ENCODE results near the gene S100A12.
A peak's percentile ranks its signal among the peaks of the same experiment; 100 is the strongest.
"Not testable (repeated sequence)": the region's sequence is repeated elsewhere in the genome, so short reads cannot be mapped to it uniquely, and the experiment has no call there.

Gene S100A12

DNA sequence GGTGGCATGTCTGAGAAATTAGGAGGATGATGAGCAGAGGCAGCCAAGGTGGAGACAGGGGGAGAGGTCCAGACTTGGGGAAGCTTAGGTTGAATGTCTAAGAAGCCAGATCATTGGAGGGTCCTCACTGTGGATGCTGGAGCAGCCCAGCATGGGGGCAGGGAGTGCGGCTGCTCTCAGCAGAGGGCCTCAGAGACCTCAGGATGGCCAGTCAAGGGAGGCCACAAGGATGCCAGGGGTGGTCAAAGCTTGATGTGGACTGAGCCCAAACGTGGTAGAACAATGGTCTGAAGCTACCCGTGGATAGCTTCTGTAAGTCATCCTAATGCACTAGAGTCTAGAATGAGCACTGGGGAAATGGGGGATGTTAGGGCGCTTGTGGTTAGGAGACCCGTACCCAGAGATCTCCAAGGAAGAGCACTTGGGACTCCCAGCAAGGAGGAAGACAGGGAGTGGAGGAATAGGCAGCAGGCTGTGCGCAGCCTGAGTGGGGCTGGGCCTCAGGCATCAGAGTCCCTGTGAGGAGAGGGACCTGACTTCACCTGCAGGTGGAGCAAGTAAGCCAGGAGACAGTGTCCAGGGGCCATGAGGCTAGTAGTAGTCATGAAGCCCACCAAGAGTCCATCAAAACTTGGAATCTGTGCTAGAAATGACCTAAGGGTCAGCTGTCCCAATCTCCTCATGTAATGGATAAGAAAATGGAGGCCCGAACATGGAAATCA is 22.0 kb downstream of the S100A12 start:
- DNase-seq (ENCODE audit: low read depth) = no peak

DNA sequence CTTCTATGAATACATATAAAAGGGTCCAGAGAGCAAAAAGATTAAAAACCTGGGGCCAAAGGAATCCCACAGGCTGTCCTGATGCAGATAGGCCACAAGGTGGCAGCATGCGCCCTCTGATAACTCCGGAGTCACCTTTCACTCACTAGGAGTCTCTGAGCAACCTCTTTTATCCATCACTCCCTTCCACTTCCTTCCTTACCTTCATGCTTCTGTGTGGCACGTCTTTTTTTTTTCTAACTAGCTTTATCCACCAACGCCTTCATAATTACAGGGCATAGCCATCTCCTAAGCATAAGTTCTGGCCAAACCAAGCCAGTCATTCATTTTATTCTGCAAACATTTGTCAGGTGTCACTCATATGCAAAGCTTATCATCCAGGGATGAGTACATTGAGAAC is 22.9 kb downstream of the S100A12 start:
- peak; percentile 43 for DNase-seq (ENCODE audit: low read depth)

DNA sequence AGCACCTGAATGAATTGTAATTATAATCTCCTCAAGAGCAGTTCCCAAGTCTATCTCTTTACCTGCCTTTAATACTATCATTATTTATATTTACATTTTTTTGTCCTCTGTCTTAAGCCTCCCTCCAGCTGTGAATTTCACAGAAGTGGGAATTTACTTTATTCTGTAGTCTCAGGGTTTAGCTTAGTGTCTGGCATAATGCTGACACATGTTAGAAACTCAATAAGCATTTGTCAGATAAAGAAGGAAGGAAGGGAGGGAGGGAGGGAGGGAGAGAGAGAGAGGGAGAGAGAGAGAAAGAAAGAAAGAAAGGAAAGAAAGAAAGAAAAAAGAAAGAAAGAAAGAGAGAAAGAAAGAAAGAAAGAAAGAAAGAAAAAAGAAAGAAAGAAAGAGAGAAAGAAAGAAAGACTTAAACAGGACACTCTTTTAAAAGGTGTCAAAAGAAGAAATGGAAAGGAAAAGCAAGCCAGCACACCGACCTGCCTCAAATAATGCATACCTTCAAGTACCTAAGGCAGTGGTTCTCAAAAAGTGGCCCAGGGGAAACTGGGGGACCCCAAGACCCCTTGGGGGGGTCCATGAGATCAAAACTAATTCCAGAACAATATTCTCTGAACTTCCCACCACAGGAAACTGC is 25.0 kb downstream of the S100A12 start:
- DNase-seq (ENCODE audit: low read depth) = no peak

DNA sequence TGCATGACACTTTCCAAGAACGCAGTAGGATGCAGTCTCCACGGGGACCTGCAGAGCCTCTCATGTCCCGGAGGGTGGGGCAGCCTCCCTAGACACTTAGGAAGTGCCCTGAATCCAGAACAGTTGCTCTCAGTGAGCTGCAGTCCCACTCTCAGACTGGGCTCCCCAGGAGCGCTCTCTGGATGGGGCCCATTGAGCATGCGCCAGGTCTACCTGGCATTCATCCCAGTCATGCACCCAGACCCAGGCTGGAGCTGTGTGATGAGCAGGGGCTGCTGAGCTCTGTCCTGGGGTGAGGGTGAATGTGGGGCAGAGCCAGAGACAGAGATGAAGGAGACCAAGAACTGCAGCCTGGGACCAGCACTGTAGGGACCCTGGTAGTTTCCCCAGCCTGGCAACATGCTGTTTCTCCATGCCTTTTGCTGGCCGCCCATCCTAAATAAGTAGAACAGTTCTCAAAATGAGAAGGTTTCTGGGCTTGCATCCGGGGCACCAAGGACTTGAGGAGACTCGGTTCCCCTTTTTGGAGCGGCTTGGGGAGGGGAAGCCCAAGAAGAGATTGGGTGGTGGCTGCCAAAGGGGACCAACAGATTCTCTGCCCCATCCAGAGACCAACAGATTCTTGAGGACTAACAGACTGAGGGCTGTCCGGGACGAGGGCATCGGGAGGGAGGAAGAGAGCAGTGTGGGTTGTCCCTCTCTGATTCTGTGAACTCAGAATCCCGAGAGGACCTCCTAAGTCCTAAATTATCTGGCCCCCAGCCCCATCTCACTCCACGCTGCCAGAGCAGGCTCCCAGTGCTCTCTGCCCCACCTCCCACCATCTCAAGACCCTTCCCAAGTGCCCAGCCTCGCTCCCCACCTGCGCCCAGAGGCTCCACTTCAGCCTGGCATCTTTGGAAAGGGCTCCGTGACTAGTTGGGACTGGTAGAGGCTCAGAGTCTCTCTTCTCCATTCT is 25.8 kb downstream of the S100A12 start:
- DNase-seq (ENCODE audit: low read depth) = no peak

DNA sequence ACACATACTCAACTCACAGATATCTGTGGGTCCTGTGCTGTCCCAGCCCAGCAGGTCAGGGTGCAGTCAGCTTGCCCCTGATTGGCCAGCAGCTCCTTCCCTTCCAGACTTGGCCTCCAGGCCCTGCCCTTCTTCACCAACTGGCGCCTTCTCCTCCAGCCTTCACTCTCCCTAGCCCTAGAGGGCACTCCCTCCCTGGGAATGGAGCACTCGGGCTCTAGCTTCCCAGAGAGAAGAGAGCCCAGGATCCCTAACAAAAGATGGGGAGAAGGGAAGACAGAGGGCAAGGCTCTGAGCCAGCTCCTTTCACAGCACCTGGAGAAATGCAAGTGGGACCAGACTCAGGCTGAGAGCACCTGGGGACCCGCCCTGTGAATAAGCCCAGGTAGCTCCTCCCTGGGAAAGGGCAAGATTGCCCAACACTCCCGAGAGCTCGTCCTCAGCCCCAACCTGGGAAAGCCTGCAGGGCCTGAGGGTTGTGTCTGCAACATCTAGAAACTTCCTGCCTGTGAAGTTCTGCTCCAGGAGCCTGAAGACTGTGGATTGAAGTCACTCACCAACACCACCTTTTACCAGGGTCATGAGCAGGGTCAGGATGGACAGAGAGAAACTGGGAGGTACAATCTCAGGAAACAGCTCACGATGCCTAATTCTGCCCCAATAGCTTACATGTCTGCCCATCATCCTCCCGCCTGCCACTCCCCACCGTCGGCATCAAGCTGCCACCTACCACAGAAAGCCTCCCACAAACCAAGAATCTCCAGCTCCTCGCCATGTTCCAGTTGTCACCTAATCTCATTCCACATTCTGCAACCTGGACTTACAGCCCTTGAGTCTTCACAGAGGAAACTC is 26.7 kb downstream of the S100A12 start, which contains the start of gene PGLYRP4:
Gene PGLYRP4 (minus strand): TSS at position 331 of the 852 bp plus-strand sequence. CDS start 909 bp downstream, outside the sequence.
- DNase-seq (ENCODE audit: low read depth) = no peak

DNA sequence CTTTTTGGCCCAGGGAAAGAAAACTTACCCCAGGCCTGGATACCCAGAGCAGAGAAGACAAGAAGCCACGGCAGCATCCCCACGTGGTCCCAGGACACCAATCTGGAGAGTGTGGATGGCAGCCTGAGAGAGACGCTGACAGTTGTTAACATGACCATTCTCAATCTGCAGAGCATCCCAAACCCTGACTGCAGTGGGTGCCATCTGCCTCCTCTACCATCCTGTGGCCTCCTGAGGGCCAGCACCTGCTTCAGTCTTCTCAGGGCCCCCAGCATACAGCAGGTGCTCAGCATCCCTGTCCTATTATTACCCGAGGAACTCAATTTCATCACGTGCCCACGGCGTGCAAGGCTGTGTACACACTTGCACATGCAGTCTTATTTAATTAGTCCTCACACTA is 27.6 kb downstream of the S100A12 start:
- DNase-seq (ENCODE audit: low read depth) = no peak

DNA sequence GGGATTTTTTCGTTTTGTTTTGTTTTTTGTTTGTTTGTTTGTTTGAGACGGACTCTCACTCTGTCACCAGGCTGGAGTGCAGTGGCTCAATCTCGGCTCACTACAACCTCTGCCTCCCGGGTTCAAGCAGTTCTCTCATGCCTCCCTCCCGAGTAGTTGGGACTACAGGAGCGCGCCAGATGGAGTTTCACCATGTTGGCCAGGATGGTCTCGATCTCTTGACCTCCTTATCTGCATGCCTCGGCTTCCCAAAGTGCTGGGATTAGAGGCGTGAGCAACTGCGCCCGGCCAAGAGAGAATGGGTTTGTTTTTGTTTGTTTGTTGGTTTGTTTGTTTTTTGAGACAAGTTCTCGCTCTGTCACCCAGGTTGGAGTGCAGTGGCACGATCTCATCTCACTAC is 28.4 kb downstream of the S100A12 start:
- DNase-seq (ENCODE audit: low read depth) = not testable (repeated sequence)

DNA sequence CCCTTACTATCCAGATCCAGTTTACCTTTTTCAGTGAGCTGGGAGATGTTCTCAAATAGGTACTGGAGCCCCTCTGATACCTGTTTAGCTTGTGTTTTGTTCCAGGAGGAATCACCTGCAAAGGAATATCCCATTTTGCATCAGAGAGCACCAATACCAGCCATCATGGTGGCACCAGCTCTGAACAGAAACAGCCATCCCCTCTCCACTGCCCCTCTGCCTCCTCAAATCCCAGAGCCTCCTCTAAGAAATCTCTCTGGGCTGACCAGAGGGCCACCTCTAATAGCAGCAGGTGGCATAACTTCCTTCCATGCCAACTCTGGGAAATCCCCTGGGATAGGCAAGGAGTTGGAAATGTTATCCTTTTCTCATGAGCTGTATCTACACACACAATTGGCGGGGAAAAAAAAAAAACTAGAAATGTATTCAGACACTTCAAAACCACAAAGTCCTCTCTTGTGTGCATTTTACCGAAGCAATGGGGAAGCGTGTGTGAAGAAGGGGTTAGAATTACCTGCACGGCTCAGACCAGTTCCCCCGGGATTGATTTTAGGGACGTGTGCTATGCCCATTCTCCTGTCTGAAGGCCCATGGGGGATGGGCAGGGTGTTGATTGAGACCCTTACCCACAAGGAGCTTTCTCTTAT is 29.2 kb downstream of the S100A12 start:
- no peak for DNase-seq (ENCODE audit: low read depth)

DNA sequence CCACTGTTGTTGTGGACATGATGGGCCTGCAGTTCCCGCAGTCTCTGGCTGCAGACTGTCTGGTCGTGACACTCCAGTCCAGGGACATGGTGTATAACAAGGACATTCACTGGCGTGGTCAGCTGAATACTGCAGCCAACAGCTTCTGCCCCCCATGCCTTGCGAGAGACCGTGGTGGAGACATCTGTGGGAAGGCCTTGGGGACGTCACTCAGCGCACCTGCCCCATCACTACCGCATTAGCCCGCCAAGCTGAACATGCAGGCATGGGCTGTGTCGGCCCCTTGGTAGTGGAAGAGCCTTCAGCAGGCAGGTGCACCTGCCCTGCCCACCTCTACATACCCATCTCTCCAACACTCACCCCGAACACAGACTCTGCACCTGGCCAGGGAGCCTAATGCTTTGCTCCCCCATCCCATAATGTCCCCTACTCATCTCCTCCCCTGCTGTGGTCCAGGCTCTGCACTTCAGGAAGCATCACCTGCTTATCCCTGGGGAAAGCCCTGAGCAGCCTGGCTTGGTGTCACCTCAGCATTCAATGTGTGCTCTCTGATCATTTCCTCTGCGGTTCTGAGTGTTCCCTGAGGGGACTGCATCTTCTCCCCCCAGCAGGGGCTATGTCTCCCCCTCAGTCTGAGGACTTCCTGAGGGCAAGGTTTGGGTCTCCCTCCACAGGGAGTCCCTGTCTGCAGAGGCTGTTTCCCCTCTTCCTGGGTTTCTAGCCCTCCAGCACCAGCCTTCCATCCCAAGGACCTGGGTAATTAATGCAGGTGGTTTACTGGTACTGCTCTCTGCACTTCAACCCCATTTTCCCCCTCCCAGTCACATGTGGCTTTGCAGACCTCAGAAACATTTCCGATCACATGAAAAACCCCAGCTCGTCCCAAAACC is 30.0 kb downstream of the S100A12 start:
- DNase-seq (ENCODE audit: low read depth) = no peak

DNA sequence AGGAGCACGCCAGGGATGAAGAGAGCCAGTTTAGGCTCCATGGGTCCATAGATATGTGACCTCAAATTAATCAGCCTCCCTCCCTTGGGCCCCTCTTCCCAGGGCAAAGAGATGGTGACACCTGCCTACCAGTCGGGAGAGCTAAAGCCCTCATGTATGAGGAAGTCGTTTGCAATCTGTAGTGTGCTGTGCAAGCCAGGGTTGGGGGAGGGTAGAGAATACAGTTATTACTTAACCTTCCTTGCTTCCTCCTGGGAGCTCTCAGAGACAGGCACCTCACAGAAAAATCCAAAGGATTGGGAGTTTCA is 30.7 kb downstream of the S100A12 start:
- no peak for DNase-seq (ENCODE audit: low read depth)

DNA sequence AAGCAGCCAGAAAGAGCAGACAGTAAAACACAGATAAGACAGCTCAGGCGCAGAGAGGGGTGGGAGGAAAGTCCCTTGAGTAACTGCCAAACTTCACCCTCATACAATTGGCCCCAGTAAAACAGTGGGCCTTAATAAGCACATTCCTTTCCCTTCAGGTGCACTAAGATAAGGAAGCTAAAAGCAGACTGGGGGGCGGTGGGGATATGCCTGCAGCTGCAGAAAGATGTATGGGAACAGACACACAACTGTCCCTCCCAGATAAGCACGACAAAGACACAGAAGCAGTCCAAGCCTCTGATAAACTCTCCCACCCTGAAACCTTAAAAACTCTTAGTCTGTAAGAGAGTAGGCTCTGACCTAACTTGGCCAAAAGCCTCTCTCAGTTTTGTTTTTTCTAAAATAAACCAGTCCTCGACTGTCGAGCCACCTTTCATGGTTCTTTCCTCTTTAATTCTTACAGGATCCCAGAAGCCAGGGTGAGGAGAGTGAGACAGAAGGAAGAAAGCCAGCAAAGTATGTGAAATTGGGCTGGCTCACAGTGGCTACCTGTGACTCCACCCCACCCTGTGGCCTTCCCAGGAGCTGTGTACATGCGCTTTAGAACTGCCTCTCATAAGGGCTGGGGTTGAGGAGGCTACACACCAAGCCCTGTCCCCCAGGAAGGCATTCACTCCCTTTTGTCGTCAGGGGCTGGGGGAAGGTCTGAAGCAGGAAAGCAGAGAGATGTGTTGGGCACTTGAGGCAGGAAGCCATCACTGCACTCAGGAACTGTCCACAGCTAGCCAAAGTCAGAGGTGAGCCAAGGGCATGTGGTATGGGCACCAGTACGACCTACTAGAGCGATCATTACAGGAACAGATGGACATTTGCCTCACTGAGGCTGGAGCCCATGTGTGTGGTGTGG is 31.4 kb downstream of the S100A12 start:
- DNase-seq (ENCODE audit: low read depth) = no peak

DNA sequence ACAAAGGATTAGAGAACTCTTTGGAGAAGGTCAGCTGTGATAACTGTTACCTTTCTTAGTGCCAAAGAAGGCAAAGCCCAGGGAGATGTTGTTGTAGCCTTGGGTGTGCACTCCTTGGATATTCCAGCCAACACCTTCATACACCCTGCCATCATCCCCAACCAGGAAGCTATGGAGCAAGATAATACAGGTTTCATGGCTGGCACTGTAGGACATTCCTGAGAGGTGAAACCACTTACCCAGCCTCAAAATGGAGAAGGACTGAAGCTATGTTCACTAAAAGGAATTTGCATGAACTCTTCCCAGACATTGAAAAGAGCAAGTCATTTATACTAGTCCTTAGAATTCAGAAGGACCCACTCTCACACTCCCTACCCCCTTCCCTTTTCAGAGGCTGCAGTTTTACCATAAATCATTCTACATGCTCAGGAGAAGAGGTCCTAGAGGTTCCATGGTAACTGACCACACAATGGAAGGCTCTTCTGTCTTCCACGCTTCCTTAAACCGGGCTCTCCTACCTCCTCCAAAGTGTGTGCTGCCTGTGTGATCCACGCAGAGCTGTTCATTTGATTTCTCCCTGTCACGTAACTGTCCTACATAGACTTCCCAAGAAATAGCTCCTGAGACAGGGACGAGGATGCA is 32.3 kb downstream of the S100A12 start:
- DNase-seq (ENCODE audit: low read depth) = no peak

DNA sequence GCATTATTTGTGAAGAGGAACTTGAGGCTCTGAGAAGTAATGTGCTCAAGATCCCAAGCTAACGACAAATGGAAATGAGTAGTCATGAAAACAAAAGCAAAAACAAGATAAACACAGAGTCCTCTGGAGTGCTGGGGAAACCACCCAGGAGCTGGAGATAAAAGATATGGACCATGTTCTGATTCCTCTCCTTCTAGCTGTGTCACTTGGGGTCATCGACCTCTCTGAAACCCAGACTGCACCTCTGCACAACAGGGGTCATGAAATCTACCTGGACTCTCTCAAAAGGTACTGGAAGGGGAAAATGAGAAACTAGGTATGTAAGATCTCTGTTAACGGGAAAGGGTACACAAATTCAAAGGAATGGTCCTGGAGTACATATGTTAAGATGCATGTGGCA is 33.2 kb downstream of the S100A12 start:
- no peak for DNase-seq (ENCODE audit: low read depth)

DNA sequence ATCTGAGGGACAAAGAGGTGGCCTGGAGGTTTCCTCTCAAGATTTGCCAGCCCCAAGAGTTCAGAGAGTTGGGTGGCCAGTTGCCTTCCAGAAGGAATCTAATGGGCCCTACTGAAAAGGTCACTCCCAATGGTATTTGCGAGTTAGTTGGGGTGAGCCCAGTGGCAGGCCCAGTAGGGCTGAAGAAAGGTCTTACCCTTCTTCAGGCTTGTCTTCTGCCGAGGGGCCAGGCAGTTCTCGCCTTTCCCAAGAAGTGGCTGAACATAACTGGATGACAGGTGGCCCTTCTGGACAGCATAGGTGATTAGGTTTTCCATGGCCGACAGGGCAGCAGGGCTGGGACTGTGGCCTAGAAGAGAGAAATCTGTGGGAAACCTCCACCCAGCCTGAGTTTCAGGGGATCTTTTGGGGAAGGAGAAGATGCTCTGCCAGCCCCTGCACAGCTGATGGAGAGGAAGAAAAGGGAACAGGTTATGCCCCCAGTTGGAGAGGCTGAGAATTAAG is 33.9 kb downstream of the S100A12 start:
- DNase-seq (ENCODE audit: low read depth) = no peak

DNA sequence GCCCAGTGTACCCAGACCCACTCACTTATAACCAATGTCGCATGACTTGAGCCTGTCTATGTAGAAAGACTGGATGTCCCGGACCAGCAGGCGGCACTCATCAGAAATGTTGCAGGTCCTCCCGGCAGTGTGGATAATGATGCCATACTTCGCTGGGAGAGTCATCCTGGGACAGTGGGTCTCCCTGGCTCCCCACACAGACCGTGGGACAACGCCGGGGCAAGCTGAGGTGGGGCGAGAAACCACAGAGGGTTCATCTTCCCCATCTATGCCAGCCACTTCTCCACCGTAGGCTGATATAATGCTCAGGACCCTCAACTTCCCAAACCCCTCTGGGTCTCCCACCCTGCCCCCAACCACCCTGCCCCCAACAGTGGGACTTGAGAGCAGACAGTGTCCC is 35.1 kb downstream of the S100A12 start:
- DNase-seq (ENCODE audit: low read depth) = no peak

DNA sequence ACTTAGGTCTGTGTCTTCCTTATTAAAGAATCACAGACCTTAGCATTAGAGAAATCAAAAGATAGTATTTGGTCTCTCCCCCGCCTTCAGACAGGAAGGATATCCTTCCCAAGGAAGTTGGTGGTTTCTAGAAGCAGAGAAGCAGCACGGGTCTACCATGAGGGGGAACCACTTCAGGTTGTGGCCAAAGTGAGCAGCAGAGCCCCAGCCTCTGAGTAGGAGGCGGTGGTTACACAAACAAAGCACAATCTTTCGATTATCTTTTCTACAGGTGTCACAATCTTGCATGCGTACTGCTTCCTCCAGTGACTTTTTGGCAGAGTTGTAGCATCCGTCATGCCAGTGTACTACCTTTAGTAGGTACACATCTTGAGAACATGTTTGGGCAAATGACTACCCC is 35.6 kb downstream of the S100A12 start:
- no peak for DNase-seq (ENCODE audit: low read depth)

DNA sequence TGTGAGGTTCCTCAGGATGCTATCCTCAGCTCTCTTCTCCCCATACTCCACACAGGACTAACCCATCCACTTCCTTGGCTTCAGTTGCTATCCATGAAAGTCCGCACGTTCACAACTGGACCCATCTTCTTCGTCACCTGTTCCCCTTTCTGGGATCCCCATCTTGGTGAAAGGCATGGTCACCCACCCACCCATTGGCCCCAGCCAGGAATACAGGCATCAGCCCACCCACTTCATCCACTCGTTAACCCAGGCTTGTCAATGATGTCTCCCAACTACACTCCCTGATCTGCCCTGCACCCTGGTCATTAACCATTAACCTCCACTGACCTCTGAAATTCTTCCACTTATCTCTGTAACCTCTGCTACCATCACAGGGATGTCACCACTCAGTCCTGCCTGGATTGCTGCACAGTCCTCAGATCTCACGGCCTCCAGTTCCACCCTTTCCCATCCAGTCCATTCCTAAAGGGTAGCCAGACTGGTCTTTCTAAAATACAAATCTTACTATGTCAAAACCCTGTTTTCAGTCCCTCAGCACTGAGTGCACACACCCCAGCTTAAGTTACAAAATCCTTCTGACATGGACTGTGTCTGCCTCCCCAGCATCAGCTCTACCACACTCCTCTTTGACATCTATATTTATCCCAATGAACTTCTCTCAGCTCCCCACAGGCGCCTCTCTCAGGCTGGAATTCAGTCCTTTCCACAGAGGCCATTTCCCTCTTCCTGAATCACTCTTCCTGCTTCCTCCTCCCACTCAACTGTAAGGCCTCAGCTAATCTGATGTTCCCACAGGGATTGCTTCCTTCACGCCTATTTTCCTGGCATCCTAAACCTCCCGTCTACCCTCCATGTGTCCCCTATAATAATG is 37.2 kb downstream of the S100A12 start:
- DNase-seq (ENCODE audit: low read depth) = no peak

DNA sequence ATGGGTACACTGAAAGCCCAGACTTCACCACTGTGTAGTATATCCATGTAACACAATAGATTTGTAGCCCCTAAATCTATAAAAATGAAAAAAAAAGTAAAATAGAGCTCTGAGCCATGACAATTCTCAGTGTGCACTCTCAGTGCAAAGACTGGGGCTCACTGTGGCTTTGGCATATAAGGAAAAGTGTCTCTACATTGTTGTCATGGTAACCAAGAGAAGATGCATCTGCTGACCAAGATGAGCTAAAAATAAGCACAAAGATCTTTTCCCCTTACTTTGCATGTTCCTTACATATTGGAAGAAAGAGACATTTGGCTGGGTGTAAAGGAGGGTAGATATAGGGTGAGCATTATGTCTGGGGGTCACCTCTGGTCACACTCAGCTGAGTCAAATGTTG is 38.8 kb downstream of the S100A12 start:
- DNase-seq (ENCODE audit: low read depth) = no peak

Data from stimulated activated CD4-positive, alpha-beta T cell treated with anti-CD3 and anti-CD28 coated beads, Interleukin-2, amount 100 ng/mL, for 4 hours (primary cell).